DMS53 treated with DMSO at 0.1 percent for 48 hours (cell line): ENCODE data around the gene CTNND2.
"Not testable (repeated sequence)": the region's sequence is repeated elsewhere in the genome, so short reads cannot be mapped to it uniquely, and the experiment has no call there.

Experiments used
- DNase-seq: peaks from one replicate; lab custom pipeline; 2025; ENCODE audit not compliant: unreplicated experiment; lab: John Stamatoyannopoulos, UW

Gene CTNND2

GRCh38 chr5:11355491-11355890 lies 548.8 kb downstream of the CTNND2 start:
- no peak for DNase-seq

GRCh38 chr5:11346336-11346735 lies 557.9 kb downstream of the CTNND2 start:
- DNase-seq, result no peak

DNA sequence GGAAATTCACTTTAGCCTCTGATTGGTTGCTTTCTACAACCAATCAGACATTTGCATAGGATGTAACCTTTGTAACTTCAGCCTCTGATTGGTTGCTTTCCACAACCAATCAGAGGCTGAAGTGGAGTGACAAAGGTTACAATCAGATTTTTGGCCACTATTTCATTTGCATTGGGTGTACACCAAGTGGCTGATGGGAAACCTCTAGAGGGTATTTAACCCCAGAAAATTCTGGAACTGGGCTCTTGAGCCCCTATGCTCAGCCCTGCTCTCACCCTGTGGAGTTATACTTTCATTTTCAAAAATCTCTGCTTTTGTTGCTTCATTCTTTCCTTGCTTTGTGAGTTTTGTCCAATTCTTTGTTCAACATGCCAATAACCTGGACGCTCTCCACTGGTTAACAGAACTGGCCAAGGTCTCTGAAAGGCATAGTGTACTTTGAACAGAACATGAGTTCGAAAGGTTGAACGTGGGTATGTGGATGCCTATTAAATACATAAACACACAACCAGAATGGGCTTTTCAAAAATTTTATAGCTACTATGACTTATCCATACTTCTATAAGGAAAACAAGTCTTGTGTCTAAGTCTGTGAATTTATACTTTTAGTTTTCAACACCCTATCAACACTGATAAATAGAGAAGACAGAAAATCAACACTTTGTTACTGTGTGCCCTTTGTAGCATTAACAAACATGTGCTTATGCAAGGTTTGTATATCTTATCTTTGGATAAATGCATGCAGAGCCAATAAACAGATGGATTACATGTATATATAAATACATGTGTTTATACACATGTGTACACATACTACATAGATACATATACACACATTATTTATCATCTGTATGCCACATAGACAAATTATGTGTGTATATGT lies 568.1 kb downstream of the CTNND2 start:
- DNase-seq, result no peak

DNA sequence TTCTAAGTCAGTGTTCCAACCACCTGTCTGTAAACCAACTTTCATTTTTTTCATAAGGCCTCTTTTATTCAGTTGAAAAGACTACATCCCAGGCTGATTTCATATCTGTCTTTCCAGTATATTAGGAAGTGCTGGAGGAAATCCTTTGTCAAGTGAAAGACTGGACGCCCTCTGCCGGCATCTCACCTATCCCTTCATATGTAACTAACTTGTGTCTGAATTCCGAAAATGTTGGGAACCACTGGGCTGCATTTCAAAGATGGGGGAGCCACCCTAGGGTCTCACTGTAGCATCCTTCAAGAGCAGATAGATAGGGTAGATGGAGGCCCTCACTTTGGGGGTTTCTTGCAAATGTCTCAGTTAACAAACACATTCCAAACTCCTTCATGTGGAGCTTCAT lies 569.8 kb downstream of the CTNND2 start:
- no peak for DNase-seq

DNA sequence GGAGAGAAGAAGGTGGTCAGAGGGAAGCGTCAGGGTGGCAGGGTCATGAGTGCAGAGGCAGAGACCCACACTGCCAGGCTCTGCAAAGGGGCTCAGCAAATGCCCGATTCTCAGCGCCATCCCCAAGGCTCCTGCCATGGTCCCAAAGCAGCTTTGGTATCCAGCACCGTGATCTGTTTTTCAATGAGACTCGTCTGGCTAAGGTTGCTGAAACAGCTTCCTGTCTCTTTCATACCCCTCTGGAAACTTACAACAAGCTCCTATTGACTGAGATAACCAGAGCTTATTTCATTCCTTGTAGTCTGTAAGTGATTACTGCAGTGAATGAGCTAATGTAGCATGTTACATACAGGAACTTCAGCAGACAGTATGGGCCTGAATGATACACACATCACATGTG lies 574.6 kb downstream of the CTNND2 start:
- DNase-seq, result no peak

DNA sequence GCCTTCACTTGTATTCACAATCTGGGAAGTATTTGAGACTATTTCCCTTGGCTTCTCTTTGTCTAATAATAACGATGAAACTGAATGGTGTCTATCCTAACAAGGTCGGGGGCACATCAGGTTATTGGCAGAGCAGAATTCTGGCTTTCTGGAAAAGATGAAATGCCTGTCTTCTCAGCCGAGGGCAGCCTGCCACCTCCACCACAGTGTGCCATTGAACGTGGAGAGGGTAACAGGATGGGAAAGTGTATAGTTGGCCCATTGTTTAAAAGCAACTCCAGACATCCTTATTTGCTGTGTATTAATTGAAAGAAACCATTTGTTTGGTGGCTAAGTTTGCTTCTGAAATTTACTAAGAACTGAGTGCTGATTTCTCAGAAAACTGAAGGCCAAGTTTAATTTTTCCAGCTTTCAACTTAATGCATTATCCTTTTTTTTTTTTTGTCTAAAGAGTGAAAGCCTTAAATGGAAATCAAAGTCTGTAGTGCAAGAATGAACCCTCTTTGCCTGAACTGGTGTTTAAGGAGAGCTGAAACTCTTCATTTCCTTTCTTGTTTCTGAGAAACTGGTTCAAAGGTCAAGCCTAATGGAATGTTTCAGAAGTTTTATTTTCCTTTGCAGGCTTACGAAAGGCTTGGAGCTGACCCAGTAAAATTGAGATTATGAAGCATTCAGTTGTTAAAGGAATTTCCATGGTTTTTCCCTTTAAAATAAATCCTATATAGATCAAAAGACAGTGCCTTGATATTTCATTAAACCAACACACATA lies 579.5 kb downstream of the CTNND2 start:
- DNase-seq, result no peak

- no peak for DNase-seq
Measured at GRCh38 chr5:11323761-11324160, 580.5 kb downstream of the CTNND2 start.

- DNase-seq, result no peak
Measured at GRCh38 chr5:11322133-11322532, 582.1 kb downstream of the CTNND2 start.

- no peak for DNase-seq
Measured at GRCh38 chr5:11319836-11320580, 584.2 kb downstream of the CTNND2 start.

GRCh38 chr5:11313694-11314093 lies 590.6 kb downstream of the CTNND2 start:
- DNase-seq, result not testable (repeated sequence)

GRCh38 chr5:11311731-11312130 lies 592.5 kb downstream of the CTNND2 start:
- no peak for DNase-seq

- no peak for DNase-seq
Measured at GRCh38 chr5:11311272-11311671, 593.0 kb downstream of the CTNND2 start.

GRCh38 chr5:11310158-11310557 lies 594.1 kb downstream of the CTNND2 start:
- no peak for DNase-seq

GRCh38 chr5:11306365-11306764 lies 597.9 kb downstream of the CTNND2 start:
- DNase-seq, result no peak

DNA sequence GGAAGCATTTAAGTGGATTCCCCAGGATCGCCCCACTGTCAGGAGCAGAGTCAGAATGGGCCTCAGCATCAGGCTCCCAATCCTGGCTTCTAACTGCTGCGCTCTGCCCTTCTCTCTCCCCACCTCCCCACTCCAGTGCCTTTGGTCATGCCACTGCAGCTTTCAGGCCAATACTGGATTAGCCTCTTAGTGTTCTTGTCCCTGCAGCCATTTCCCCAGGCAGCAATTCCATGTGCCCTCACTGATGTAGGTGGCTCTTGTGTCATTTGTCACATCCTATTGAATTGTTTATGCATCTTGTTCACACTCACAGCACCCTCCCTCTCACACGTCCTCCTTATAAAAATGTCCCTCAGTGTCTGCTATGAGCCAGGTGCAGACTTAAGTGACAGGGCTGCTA lies 599.0 kb downstream of the CTNND2 start:
- no peak for DNase-seq

DNA sequence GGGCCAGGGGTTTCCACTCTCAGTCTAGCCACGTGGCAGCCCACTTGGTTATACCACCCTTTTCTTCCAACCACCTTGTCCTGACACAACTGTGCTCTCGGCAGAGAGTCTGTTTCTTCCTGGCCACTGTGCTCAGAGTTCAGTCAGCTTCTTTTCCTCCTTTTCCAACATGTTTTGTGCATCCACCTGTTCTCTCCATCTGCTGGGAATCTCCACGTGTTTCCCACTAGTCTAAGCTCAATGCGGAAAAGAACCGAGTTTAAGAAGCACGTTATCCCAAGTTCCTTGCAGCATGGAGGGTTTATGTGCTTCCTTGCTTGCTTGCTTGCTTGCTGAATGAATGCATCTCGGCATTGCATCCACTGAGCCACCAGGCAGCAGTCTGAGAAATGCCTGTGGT lies 599.6 kb downstream of the CTNND2 start:
- no peak for DNase-seq

GRCh38 chr5:11302663-11303062 lies 601.6 kb downstream of the CTNND2 start:
- peak; percentile 54 for DNase-seq

GRCh38 chr5:11301171-11301570 lies 603.1 kb downstream of the CTNND2 start:
- no peak for DNase-seq

- no peak for DNase-seq
Measured at GRCh38 chr5:11300736-11301135, 603.5 kb downstream of the CTNND2 start.

GRCh38 chr5:11298877-11299276 lies 605.4 kb downstream of the CTNND2 start:
- no peak for DNase-seq

DNA sequence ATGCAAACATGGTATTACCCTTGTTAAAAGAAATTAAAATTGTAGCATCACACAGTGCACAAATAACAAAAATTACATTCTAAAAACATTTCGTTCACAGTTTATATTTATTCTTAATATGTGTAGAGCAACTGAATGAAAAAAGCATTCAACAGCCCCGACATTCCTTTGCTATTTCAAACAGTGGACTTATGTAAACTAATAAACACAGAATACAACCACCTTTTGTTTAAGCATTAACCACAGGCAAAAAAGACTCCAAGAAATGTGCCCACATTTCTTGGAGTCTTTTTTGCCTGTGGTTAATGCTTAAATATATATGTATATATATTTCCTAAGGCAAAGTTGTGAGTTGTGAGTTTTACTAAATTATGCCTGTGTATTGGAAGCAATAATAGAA lies 610.7 kb downstream of the CTNND2 start:
- DNase-seq, result no peak
